Esophagus muscularis mucosa (tissue), 4 donors: ENCODE data around the gene BCL11A. TPM values are rescaled to one million over a fixed set of nuclear protein-coding genes. Genes with fewer than 3 reads are reported as not detected.

Source experiments
- DNase-seq: peaks from one replicate; pipeline ENCODE4 v3.0.0-alpha.2; 2017; ENCODE audit errors: extremely low spot score
- H3K27ac ChIP-seq, 4 donors: fragments of 200-600 bp; sonication (generic); replicated peaks in 1 of 4; 1 replicate in 3 of 4; 2 replicates in 1 of 4; pipeline ENCODE4 v1.5.1; 2016 to 2019; ENCODE audit warnings: mild to moderate bottlenecking in 1 of 4
- H3K27me3 ChIP-seq, 4 donors: fragments of 200-600 bp; sonication (generic); one replicate each; pipeline versions ENCODE4 v1.5.1 to v1.6.0; 2016 to 2019
- H3K36me3 ChIP-seq, 4 donors: fragments of 200-600 bp; sonication (generic); one replicate each; pipeline ENCODE4 v1.5.1; 2016 to 2019
- H3K4me1 ChIP-seq, 4 donors: fragments of 200-600 bp; sonication (generic); one replicate each; pipeline ENCODE4 v1.5.1; 2016 to 2019
- H3K4me3 ChIP-seq, 4 donors: fragments of 200-600 bp; sonication (generic); 1 replicate in 2 of 4; 2 replicates in 2 of 4; pipeline ENCODE4 v1.5.1; 2016 to 2019; ENCODE audit warnings: mild to moderate bottlenecking in 4 of 4, moderate library complexity in 1 of 4
- H3K9me3 ChIP-seq, 4 donors: fragments of 200-600 bp; sonication (generic); 1 replicate in 3 of 4; 2 replicates in 1 of 4; pipeline ENCODE4 v1.5.1; 2016 to 2019
- EP300 ChIP-seq: sonication (generic); formaldehyde crosslinking; IDR thresholded peaks from one replicate; pipeline ENCODE4 v1.6.1; 2017; ENCODE audit warnings: antibody characterized with exemption
- POLR2A ChIP-seq: fragments of 450-650 bp; IDR thresholded peaks from one replicate; pipeline ENCODE4 v1.6.1; 2017; ENCODE audit warnings: antibody characterized with exemption, moderate library complexity, mild to moderate bottlenecking, low read depth
- POLR2AphosphoS5 ChIP-seq, 2 donors: sonication (generic); formaldehyde crosslinking; IDR thresholded peaks; one replicate each; pipeline ENCODE4 v1.6.1; 2017; ENCODE audit warnings: antibody characterized with exemption in 2 of 2
- WGBS: methylation state at CpG from one replicate; pipeline ENCODE4 v1.1.5; 2018; 5-methylcytosine and 5-hydroxymethylcytosine counted together
- intact Hi-C: fragments of 100-400 bp; cut with DNase I; formaldehyde crosslinking; loops from one replicate; pipeline ENCODE4 v1.15.1; 2023
- total RNA-seq, 4 donors: library from RNA; depleted of rRNA; stranded (reverse); fragments of >200 nt; gene quantifications; one replicate each; pipeline versions ENCODE4 v1.1.0 to v1.2.1, GENCODE V29; 2016
- TF ChIP-seq, protein P1 (sequence below), 3 experiments: fragments of 200-600 bp in 2 of 3; fragments of 450-650 bp in 1 of 3; sonication (generic) in 2 of 3; IDR thresholded peaks; one replicate each; pipeline ENCODE4 v1.5.1; 2017 to 2019; ENCODE audit warnings: antibody characterized with exemption in 3 of 3, mild to moderate bottlenecking in 2 of 3, moderate library complexity in 1 of 3

The BCL11A gene
- total RNA-seq, 4 donors from 2014 or later = 3.5 to 11.3 (median 4.7) TPM

DNA sequence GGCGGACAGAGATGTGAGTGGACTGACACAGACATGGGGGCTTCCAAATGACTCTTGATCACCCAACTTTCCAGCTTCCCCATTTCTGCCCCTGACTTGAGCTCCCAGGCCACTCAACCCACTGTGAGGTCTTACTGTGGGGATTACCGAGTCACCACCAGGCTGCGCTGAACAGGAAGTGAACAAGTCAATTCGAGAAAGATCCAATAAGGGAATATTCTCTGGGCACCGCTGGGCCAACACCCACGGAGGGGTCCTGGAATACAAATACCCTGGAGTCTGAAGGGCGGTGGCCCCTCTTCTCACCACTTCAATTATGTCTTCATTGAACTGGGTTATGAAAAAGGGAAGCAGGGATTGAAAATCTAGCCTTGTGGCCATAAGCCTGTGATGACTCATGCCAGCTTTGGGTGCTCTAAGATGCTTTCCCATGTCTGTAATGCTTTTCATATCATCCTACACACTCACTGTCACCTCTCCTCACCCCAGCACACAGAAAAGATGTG, 37.7 kb downstream of the BCL11A start:
- Histone ChIP-seq H3K27me3 (no peaks in the 10 kb centered on the region), H3K27ac (no peak overlapping the region), H3K9me3 (no peaks in the 10 kb centered on the region), H3K4me1 (peaks cover 0 to 9% (median 6%) of the 10 kb centered on the region in 4 donors), H3K36me3 (no peaks in the 10 kb centered on the region), H3K4me3 (no peak overlapping the region)
- DNase-seq = no peak
- 85% methylated on average over 7 of the region's 7 CpGs for WGBS
- intact Hi-C loops = no loop called here
- TF ChIP-seq POLR2A (no peak), POLR2AphosphoS5 (IDR thresholded peaks at IDR 0.05) (no peak), EP300 (no peak)
- TF ChIP-seq, protein P1, sequence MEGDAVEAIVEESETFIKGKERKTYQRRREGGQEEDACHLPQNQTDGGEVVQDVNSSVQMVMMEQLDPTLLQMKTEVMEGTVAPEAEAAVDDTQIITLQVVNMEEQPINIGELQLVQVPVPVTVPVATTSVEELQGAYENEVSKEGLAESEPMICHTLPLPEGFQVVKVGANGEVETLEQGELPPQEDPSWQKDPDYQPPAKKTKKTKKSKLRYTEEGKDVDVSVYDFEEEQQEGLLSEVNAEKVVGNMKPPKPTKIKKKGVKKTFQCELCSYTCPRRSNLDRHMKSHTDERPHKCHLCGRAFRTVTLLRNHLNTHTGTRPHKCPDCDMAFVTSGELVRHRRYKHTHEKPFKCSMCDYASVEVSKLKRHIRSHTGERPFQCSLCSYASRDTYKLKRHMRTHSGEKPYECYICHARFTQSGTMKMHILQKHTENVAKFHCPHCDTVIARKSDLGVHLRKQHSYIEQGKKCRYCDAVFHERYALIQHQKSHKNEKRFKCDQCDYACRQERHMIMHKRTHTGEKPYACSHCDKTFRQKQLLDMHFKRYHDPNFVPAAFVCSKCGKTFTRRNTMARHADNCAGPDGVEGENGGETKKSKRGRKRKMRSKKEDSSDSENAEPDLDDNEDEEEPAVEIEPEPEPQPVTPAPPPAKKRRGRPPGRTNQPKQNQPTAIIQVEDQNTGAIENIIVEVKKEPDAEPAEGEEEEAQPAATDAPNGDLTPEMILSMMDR (IDR thresholded peaks at IDR 0.05) = no peak

GRCh38 chr2:60513996-60514395, 39.5 kb downstream of the BCL11A start:
- 97% methylated on average over 4 of the region's 4 CpGs for WGBS
- Histone ChIP-seq H3K36me3 (no peaks in the 10 kb centered on the region), H3K27ac (no peak overlapping the region), H3K9me3 (no peaks in the 10 kb centered on the region), H3K27me3 (no peaks in the 10 kb centered on the region), H3K4me3 (no peak overlapping the region), H3K4me1 (peaks cover 0 to 9% (median 5%) of the 10 kb centered on the region in 4 donors)
- DNase-seq = no peak
- TF ChIP-seq POLR2A = no peak
- TF ChIP-seq, protein P1 (IDR thresholded peaks at IDR 0.05) = no peak
- no peak for TF ChIP-seq POLR2AphosphoS5 (IDR thresholded peaks at IDR 0.05)
- no peak for TF ChIP-seq EP300
- intact Hi-C loops = no loop called here

DNA sequence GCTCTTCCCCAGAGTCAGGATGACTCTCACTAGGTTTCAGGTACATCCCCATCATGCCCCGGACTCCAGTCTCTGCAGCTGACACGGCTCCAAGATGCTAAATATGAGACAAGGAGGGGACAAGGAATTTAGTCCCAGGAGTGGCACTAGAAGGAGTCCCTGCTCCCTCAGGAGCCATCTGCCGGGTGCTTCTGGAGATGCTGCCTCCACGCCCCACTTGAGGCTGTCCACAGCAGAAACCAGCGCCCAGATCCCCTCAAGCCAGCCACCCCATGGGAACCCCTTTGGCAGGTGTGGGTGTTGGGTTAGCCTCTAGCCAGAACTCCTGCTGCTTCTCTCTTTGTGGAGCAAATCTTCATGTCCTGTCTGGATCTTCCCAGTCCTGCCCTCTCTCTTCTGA, 40.3 kb downstream of the BCL11A start:
- H3K9me3 ChIP-seq = no peaks in the 10 kb centered on the region
- intact Hi-C loops = no loop called here
- DNase-seq = no peak
- H3K27me3 ChIP-seq = no peaks in the 10 kb centered on the region
- 90% methylated on average over 3 of the region's 5 CpGs for WGBS
- H3K4me1 ChIP-seq = peaks cover 0 to 14% (median 9%) of the 10 kb centered on the region in 4 donors
- TF ChIP-seq EP300 (no peak), POLR2AphosphoS5 (IDR thresholded peaks at IDR 0.05) (no peak), POLR2A (no peak)
- TF ChIP-seq, protein P1 (IDR thresholded peaks at IDR 0.05) = no peak
- no peak overlapping the region for H3K27ac ChIP-seq
- no peak overlapping the region for H3K4me3 ChIP-seq
- H3K36me3 ChIP-seq = no peaks in the 10 kb centered on the region

GRCh38 chr2:60512641-60513040, 40.8 kb downstream of the BCL11A start:
- TF ChIP-seq POLR2A (no peak), POLR2AphosphoS5 (IDR thresholded peaks at IDR 0.05) (no peak), EP300 (no peak)
- TF ChIP-seq, protein P1 (IDR thresholded peaks at IDR 0.05) = no peak
- H3K36me3 ChIP-seq = no peaks in the 10 kb centered on the region
- 88% methylated on average over 6 of the region's 6 CpGs for WGBS
- no peak overlapping the region for H3K27ac ChIP-seq
- intact Hi-C loops = no loop called here
- H3K4me1 ChIP-seq = peaks cover 0 to 15% (median 9%) of the 10 kb centered on the region in 4 donors
- no peaks in the 10 kb centered on the region for H3K9me3 ChIP-seq
- no peak overlapping the region for H3K4me3 ChIP-seq
- DNase-seq = no peak
- no peaks in the 10 kb centered on the region for H3K27me3 ChIP-seq

DNA sequence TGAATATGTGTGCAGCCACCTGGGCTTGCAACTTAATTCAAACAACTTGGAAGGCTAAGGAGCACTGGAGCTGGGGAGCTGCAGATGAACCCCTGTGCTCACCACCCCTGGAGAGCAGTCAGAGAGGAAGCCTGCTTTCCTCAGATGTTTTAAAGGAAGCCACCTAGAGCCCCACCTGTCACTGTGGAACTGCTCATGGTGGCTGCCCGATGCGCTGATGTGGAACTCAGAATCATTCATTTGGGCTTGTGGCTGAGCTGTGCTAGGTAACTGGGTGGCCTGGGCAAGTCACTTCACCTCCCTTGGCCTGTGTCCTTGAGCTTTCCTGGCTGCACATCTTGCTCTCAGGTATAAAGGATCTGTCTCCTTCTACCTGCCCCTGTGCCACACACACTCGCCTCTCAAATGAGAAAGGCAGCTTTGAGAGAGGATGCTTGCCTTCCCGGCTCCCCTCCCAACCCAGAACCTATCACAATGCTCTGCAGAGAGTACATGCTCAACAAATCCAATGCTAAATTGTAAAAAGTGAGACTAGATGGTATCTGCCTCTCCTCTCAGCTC, 41.3 kb downstream of the BCL11A start:
- Histone ChIP-seq H3K27me3 (no peaks in the 10 kb centered on the region), H3K4me3 (no peak overlapping the region), H3K9me3 (no peaks in the 10 kb centered on the region), H3K27ac (no peak overlapping the region), H3K36me3 (no peaks in the 10 kb centered on the region), H3K4me1 (peaks cover 0 to 15% (median 9%) of the 10 kb centered on the region in 4 donors)
- no peak for DNase-seq
- TF ChIP-seq EP300 (no peak), POLR2AphosphoS5 (IDR thresholded peaks at IDR 0.05) (no peak)
- TF ChIP-seq, protein P1 (IDR thresholded peaks at IDR 0.05) = no peak
- 95% methylated on average over 4 of the region's 4 CpGs for WGBS
- intact Hi-C loops = no loop called here
